HepG2 (cell line): Measurements from ENCODE around the gene MUL1. TPM values are rescaled to one million over a fixed set of nuclear protein-coding genes. Genes with fewer than 3 reads are reported as not detected.

ENCODE experiments used
- ARNTL ChIP-seq: sonication (generic); formaldehyde crosslinking; IDR thresholded peaks from 2 replicates; pipeline ENCODE4 v1.4.0; 2020; ENCODE audit warnings: mild to moderate bottlenecking, missing genetic modification reagents
- CREB1 ChIP-seq, 2 experiments: fragments of 450-650 bp in 1 of 2; IDR thresholded peaks; 2 replicates each; pipeline ENCODE4 v1.6.1; 2016 to 2017; ENCODE audit warnings: control low read depth in 1 of 2, mild to moderate bottlenecking in 1 of 2, missing compliant biosample characterization in 1 of 2, missing genetic modification characterization in 1 of 2
- GATA4 ChIP-seq: sonication (generic); IDR thresholded peaks from 2 replicates; pipeline ENCODE4 v1.6.1; 2016; ENCODE audit warnings: antibody characterized with exemption, low read depth, borderline replicate concordance
- GATAD1 ChIP-seq: IDR thresholded peaks from 2 replicates; pipeline ENCODE4 v1.6.1; 2016; ENCODE audit warnings: missing genetic modification reagents, missing compliant biosample characterization
- HBP1 ChIP-seq: IDR thresholded peaks from 2 replicates; pipeline ENCODE4 v1.6.1; 2016; ENCODE audit warnings: low read depth, control low read depth
- HMGA1 ChIP-seq: sonication (generic); formaldehyde crosslinking; conservative IDR thresholded peaks from 2 replicates; pipeline ENCODE4 v1.4.0; 2020; ENCODE audit warnings: missing genetic modification reagents
- IKZF5 ChIP-seq: IDR thresholded peaks from 2 replicates; pipeline ENCODE4 v1.6.1; 2018; ENCODE audit warnings: missing genetic modification reagents, mild to moderate bottlenecking, missing compliant biosample characterization
- MNT ChIP-seq: fragments of 450-650 bp; IDR thresholded peaks from 2 replicates; pipeline ENCODE4 v1.6.1; 2016
- MXD4 ChIP-seq: IDR thresholded peaks from 2 replicates; pipeline ENCODE4 v1.6.1; 2016; ENCODE audit warnings: mild to moderate bottlenecking, missing biosample characterization, missing genetic modification reagents
- NRL ChIP-seq: sonication (generic); formaldehyde crosslinking; IDR thresholded peaks from 2 replicates; pipeline ENCODE4 v1.5.0; 2020; ENCODE audit warnings: missing genetic modification reagents, mild to moderate bottlenecking, moderate library complexity, borderline replicate concordance
- PITX1 ChIP-seq: sonication (generic); formaldehyde crosslinking; IDR thresholded peaks from 2 replicates; pipeline ENCODE4 v1.5.1; 2020; ENCODE audit warnings: mild to moderate bottlenecking, missing genetic modification reagents
- RBM22 ChIP-seq: fragments of 200-400 bp; formaldehyde crosslinking; optimal IDR thresholded peaks from 2 replicates; pipeline ENCODE3; 2017; ENCODE audit warnings: mild to moderate bottlenecking, low read length, moderate library complexity
- RFX1 ChIP-seq: fragments of 450-650 bp; IDR thresholded peaks from 2 replicates; pipeline ENCODE4 v1.6.1; 2017
- SIX4 ChIP-seq: sonication (generic); formaldehyde crosslinking; IDR thresholded peaks from 2 replicates; pipeline ENCODE4 v1.4.0; 2020; ENCODE audit warnings: missing genetic modification reagents
- SP5 ChIP-seq: IDR thresholded peaks from 2 replicates; pipeline ENCODE4 v1.6.1; 2016; ENCODE audit warnings: low read depth, borderline replicate concordance
- ZC3H13 ChIP-seq: sonication (generic); formaldehyde crosslinking; IDR thresholded peaks from 2 replicates; pipeline ENCODE4 v1.8.1; 2023; ENCODE audit warnings: mild to moderate bottlenecking, missing genetic modification reagents, moderate library complexity
- ZC3H4 ChIP-seq: sonication (generic); formaldehyde crosslinking; IDR thresholded peaks from 2 replicates; pipeline ENCODE4 v1.4.0; 2020; ENCODE audit warnings: missing genetic modification reagents, borderline replicate concordance
- ZFP37 ChIP-seq: sonication (generic); formaldehyde crosslinking; IDR thresholded peaks from 2 replicates; pipeline ENCODE4 v1.4.0; 2020; ENCODE audit warnings: missing genetic modification reagents, borderline replicate concordance
- ZGPAT ChIP-seq: IDR thresholded peaks from 2 replicates; pipeline ENCODE4 v1.6.1; 2016; ENCODE audit warnings: mild to moderate bottlenecking
- ZNF251 ChIP-seq: sonication (generic); formaldehyde crosslinking; IDR thresholded peaks from 2 replicates; pipeline ENCODE4 v1.9.0; 2021; ENCODE audit warnings: mild to moderate bottlenecking, missing genetic modification reagents
- ZNF33A ChIP-seq: sonication (generic); formaldehyde crosslinking; IDR thresholded peaks from 2 replicates; pipeline ENCODE4 v1.5.1; 2020; ENCODE audit warnings: missing genetic modification reagents, mild to moderate bottlenecking, moderate library complexity, borderline replicate concordance
- ZNF34 ChIP-seq: sonication (generic); formaldehyde crosslinking; IDR thresholded peaks from 2 replicates; pipeline ENCODE4 v1.4.0; 2020; ENCODE audit warnings: mild to moderate bottlenecking, missing genetic modification reagents, borderline replicate concordance
- ZNF768 ChIP-seq: sonication (generic); formaldehyde crosslinking; IDR thresholded peaks from 2 replicates; pipeline ENCODE4 v1.4.0; 2020; ENCODE audit warnings: missing genetic modification reagents
- ZNF781 ChIP-seq: sonication (generic); formaldehyde crosslinking; IDR thresholded peaks from 2 replicates; pipeline ENCODE4 v1.5.1; 2020; ENCODE audit warnings: borderline replicate concordance, mild to moderate bottlenecking, missing genetic modification reagents; ENCODE audit errors: not compliant biosample characterization
- polyA plus RNA-seq, 8 experiments: library from polyadenylated mRNA; depleted of rRNA in 3 of 8; stranded (reverse) in 7 of 8; unstranded in 1 of 8; fragments of >200 nt; fragmentation: Illumina TruSeq in 4 of 8; extraction: Trizol in 4 of 8; gene quantifications; 2 replicates each; pipeline versions ENCODE4 v1.2.1 to v1.2.3, GENCODE V29; 2011 to 2016; ENCODE audit warnings: low read depth in 4 of 8, missing spikeins in 1 of 8, mixed read lengths in 1 of 8; ENCODE audit not compliant: insufficient read depth in 1 of 8
- total RNA-seq, 5 experiments: library from RNA; depleted of rRNA; stranded (reverse); fragments of >200 nt; fragmentation: Illumina TruSeq; extraction: Trizol; gene quantifications; 2 replicates each; pipeline ENCODE4 v1.2.3, GENCODE V29; 2016; ENCODE audit warnings: low read depth in 1 of 5

MUL1 gene
- total and polyA plus RNA-seq, 2 of the 13 experiments (the other 11 are each of a cell fraction or from before 2014, with no cell fraction given) = 21.5 to 26.5 TPM

GRCh38 chr1:20476265-20477038, 31.5 kb downstream of the MUL1 start (continued):
- TF ChIP-seq MNT (no peak), MXD4 (CRISPR knock-in tag) (peak; percentile 29), ARNTL (peak; percentile 46; the same call in 1 of the 2 replicates), ZNF34 (CRISPR knock-in tag) (no peak), IKZF5 (CRISPR knock-in tag) (peak; percentile 93; the same call in 1 of the 2 replicates), ZC3H4 (no peak; the same call in 1 of the 2 replicates), SIX4 (CRISPR knock-in tag) (peak; percentile 77), NRL (CRISPR knock-in tag) (no peak), ZNF251 (CRISPR knock-in tag) (no peak), GATAD1 (CRISPR knock-in tag) (peak; percentile 58), RBM22 (peak; percentile 85), SP5 (CRISPR knock-in tag) (peak; percentile 77), HMGA1 (CRISPR knock-in tag) (no peak), ZFP37 (CRISPR knock-in tag) (0 out of 2 replicates have a peak, but pooled peaks have one; percentile 36), ZC3H13 (CRISPR knock-in tag) (peak; percentile 69; the same call in 1 of the 2 replicates), ZGPAT (peak; percentile 94), ZNF33A (CRISPR knock-in tag) (no peak), GATA4 (peak; percentile 30; the same call in 1 of the 2 replicates), HBP1 (CRISPR knock-in tag) (no peak), ZNF768 (CRISPR knock-in tag) (peak; percentile 88), ZNF781 (peak; percentile 69), CREB1 (IDR thresholded peaks at IDR 0.05) (no peak), CREB1 (CRISPR knock-in tag; IDR thresholded peaks at IDR 0.05) (peak; percentile 58; the same call in 1 of the 2 replicates), PITX1 (peak; percentile 82; the same call in 1 of the 2 replicates), RFX1 (peak; percentile 94)
